D721Med (cell line): ENCODE data around the gene GEMIN8.

Experiments used
- DNase-seq: peaks from one replicate; pipeline ENCODE4 v3.0.0; 2011; ENCODE audit warnings: low spot score; ENCODE audit not compliant: insufficient read length
- FAIRE-seq: peaks from 2 replicates; lab custom pipeline; 2011; peaks lifted over from hg19 to GRCh38; lab: Jason Lieb, UNC
- CTCF ChIP-seq: IDR thresholded peaks from 2 replicates; pipeline ENCODE4 v1.5.1; 2012; ENCODE audit warnings: mild to moderate bottlenecking, control low read depth; ENCODE audit not compliant: insufficient read depth; ENCODE audit errors: missing control alignments

The GEMIN8 gene

GRCh38 chrX:14026121-14026520, 3.6 kb downstream of the GEMIN8 start:
- FAIRE-seq = no peak
- no peak for TF ChIP-seq CTCF

DNA sequence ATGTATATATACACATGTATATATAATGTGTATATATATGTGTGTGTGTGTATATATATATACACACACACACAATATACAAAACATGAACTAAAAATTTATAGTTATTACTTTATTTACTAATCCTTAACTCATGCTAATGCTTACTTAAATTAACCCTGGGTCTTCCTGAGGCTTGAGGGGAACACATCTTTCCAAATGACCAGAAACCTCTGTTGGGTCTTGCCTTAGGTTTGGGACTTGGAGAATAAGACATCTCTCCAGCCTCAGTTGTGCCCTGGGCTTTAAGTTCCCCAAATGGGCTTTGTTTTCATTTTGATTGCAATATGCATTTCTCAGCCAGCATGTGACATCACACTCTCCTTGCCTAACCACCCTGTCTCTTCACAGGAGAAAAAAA, 7.7 kb downstream of the GEMIN8 start:
- no peak for DNase-seq
- TF ChIP-seq CTCF = no peak
- no peak for FAIRE-seq

More at GRCh38 chrX:14026121-14026520, 3.6 kb downstream of the GEMIN8 start:
- no peak for DNase-seq

- no peak for TF ChIP-seq CTCF
- FAIRE-seq = no peak
- no peak for DNase-seq
Measured at GRCh38 chrX:14017399-14017798, 12.3 kb downstream of the GEMIN8 start.

DNA sequence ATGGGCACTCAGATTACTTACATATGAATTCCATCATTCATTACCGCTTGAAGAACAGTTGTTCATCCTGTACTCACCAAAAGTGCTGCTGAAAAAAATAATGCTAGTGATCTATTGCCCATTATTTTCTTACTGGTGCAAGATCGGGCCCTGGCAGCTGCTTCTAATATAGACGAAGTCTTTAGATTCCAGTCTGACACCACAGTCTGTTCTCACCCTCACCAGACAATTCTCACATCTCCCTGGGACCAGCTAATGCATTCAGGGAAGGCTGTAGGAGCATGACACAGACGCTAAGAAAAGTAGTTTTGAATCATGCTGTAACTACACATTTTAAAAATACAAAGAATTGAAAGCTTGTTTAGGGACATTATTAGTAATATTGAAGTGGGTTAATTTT, 13.8 kb downstream of the GEMIN8 start:
- TF ChIP-seq CTCF = no peak
- FAIRE-seq = no peak
- DNase-seq = no peak

DNA sequence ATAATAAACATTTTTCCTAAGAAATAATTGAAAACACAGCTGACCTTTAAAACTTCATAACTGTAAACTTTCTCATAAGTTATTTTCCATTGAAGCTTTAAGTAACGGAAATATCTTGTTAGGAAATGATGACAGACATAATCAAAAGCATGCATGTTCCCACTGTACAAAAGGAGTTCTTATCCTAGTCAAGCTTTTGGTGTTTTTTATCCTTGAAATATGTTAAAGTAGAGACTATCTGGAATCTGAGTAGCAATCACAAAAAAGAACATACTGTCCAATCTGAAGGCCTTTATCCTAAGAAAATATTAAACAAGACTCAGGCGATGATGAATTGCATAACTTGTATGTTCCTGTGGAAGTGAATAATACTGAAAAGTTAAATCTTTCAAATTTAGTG, 14.4 kb downstream of the GEMIN8 start:
- DNase-seq = no peak
- FAIRE-seq = no peak
- no peak for TF ChIP-seq CTCF

DNA sequence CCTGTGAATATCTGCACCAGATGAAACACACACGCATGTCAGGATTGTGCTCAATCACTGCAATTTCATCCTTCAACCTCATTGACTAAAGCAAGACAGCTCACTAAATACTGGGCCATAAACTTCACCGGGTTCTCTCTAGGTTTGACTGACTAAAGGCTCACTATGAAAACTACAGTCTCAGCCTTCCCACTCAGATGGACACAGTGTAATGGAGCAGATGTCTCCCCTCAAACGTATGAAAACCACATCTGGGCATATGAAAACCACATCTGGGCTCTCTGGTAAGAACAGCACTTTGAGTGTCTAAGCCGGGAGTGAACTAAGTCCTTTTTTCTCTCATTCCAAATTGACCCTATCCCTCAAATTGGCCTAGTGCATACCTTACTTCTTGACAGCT, 15.2 kb downstream of the GEMIN8 start:
- DNase-seq (no peak), FAIRE-seq (no peak)
- no peak for TF ChIP-seq CTCF

- no peak for TF ChIP-seq CTCF
- no peak for DNase-seq
- FAIRE-seq = no peak
Measured at GRCh38 chrX:14013054-14013453, 16.6 kb downstream of the GEMIN8 start.
